ENCODE data around the gene CCDC181.

The CCDC181 gene

DNA sequence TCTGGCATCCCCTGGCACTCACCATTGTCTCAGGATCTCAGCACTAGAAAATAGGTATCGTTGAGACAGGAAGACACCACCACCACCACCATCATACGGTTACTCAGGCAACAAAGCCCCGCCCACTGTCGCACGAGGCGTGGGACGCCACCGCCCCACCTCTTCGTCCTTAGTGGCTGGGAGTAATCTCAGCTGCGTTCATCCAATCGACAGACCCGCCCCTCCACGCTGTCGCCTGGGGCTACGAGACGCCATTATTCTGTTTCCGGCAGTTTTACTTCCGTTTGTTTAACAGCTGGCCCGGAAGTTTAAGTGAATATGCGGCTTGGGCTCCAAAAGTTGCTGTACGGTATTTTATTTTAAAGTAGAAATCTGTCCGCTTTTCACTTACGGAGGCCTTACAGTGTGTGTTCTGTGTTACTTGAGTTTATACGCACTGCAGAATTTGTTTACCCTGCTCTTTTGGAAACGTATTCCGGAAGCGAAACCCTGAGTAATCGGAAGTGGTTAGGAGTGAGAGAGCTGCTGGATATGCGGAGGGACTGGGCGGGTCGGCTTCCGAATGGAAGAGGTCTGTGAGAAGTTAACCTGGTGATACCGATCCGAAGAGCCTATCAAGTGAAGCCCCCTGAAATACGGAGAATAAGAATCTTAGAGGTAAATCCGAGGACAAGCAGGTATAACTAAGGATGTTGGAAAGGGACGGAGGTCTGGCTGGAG lies 59.4 kb downstream of the CCDC181 start, which contains the start of the genes BLZF1 and NME7:
TSS of gene BLZF1 (plus strand) at position 510 of the 720 bp plus-strand sequence. CDS start 1,328 bp downstream, outside the sequence.
TSS of gene NME7 (minus strand) at position 112 of the 720 bp plus-strand sequence. CDS start at position 25, 87 bp downstream.
- peaks cover 12% of the 10 kb centered on the region for H3K36me3 Mint-ChIP-seq (ENCODE audit: low read depth)
- H3K4me1 Mint-ChIP-seq = peaks cover 6% of the 10 kb centered on the region
- DNase-seq = peak; percentile 95
- TF ChIP-seq, protein P1, sequence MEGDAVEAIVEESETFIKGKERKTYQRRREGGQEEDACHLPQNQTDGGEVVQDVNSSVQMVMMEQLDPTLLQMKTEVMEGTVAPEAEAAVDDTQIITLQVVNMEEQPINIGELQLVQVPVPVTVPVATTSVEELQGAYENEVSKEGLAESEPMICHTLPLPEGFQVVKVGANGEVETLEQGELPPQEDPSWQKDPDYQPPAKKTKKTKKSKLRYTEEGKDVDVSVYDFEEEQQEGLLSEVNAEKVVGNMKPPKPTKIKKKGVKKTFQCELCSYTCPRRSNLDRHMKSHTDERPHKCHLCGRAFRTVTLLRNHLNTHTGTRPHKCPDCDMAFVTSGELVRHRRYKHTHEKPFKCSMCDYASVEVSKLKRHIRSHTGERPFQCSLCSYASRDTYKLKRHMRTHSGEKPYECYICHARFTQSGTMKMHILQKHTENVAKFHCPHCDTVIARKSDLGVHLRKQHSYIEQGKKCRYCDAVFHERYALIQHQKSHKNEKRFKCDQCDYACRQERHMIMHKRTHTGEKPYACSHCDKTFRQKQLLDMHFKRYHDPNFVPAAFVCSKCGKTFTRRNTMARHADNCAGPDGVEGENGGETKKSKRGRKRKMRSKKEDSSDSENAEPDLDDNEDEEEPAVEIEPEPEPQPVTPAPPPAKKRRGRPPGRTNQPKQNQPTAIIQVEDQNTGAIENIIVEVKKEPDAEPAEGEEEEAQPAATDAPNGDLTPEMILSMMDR (IDR thresholded peaks at IDR 0.05) = no peak
- H3K9me3 Mint-ChIP-seq = no peaks in the 10 kb centered on the region
- H3K27ac Mint-ChIP-seq = no peak within 1 kb of the TSS
- H3K27me3 Mint-ChIP-seq (ENCODE audit: low read depth, poor library complexity) = no peaks in the 10 kb centered on the region
- H3K4me3 Mint-ChIP-seq = no peak within 1 kb of the TSS

DNA sequence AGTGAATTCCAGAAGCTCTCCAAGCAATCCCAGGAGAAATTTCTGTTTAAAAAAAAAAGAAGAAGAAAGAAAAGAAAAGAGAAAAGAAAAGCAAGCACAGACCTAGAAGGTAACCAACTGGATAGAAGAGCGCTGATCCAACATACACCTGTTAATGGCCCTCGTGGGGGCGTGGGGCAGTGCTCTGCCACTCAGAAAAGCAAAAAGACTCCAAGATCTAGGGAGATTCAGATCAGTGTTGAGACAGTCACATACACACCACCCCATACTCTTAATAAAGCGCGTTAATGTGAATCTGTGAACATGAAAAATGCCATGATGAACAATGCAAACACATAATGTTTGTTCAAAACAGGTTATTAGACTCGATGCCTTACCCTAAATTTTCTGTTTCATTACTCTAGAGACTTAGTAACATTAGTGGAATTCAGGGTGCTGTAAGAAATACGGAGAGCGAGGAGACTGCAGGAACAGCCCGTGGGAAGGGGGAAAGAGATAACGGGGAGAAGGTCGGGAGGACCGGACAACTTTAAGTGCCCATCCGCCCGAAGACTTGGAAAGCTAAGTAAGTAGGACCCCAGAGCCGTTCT lies 60.1 kb downstream of the CCDC181 start:
- Mint-ChIP-seq H3K27me3 (ENCODE audit: low read depth, poor library complexity) (no peaks in the 10 kb centered on the region), H3K27ac (no peak overlapping the region), H3K9me3 (no peaks in the 10 kb centered on the region), H3K36me3 (ENCODE audit: low read depth) (peaks cover 11% of the 10 kb centered on the region), H3K4me3 (no peak overlapping the region), H3K4me1 (peaks cover 6% of the 10 kb centered on the region)
- no peak for DNase-seq
- TF ChIP-seq, protein P1 (IDR thresholded peaks at IDR 0.05) = no peak

DNA sequence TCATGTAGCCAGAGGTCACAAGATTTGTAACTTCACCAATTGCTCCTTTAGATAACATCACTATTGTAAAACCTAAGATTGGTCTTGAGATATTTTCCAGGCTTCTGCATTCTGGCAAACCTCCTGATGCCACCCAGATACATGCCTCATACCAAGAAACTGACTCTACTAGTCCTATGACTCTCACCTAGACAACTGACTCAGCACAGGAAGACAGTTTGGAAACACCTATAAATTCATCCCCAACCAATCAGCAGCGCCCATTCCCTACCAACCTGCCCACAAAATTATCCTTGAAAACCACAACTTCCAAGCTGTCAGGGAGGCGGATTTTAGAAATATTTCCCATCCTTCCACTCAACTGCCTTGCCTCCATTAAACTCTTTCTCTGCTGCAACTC lies 62.3 kb downstream of the CCDC181 start:
- H3K27ac Mint-ChIP-seq = no peak overlapping the region
- TF ChIP-seq, protein P1 (IDR thresholded peaks at IDR 0.05) = no peak
- no peak for DNase-seq
- H3K4me3 Mint-ChIP-seq = peak overlapping the region; percentile 24
- H3K4me1 Mint-ChIP-seq = peaks cover 3% of the 10 kb centered on the region
- peaks cover 2% of the 10 kb centered on the region for H3K36me3 Mint-ChIP-seq (ENCODE audit: low read depth)
- no peaks in the 10 kb centered on the region for H3K27me3 Mint-ChIP-seq (ENCODE audit: low read depth, poor library complexity)
- no peaks in the 10 kb centered on the region for H3K9me3 Mint-ChIP-seq

DNA sequence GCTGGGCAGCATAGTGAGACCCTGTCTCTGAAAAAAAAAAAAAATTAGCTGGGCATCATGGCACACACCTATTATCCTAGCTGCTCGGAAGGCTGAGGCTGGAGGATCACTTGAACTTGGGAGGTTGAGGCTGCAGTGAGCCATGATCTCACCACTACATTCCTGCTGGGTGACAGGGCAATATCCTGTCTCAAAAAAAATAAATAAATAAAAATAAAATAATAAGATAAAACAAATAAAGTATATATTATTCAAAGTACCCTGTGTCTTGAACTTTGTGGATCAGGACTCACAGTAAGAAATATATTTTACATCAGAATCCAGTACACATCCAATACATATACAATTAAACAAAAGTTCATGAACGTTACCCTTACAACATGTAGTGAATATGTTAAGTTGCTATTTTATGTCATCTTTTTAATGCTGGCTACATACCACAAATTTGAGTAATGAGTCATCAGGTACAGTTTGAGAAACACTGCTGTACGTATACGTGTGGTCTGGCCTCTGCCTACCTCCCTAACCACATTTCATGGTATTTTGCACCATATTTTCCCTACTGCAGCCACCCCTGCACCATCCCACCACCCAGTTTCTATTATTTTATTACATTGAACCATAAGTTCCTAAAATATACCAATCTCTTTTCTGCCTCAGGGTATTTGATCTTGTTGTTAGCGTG lies 64.1 kb downstream of the CCDC181 start:
- Mint-ChIP-seq H3K36me3 (ENCODE audit: low read depth) (no peaks in the 10 kb centered on the region), H3K9me3 (no peaks in the 10 kb centered on the region), H3K4me3 (no peak overlapping the region), H3K27ac (no peak overlapping the region), H3K4me1 (no peaks in the 10 kb centered on the region), H3K27me3 (ENCODE audit: low read depth, poor library complexity) (no peaks in the 10 kb centered on the region)
- TF ChIP-seq, protein P1 (IDR thresholded peaks at IDR 0.05) = no peak
- DNase-seq = no peak

DNA sequence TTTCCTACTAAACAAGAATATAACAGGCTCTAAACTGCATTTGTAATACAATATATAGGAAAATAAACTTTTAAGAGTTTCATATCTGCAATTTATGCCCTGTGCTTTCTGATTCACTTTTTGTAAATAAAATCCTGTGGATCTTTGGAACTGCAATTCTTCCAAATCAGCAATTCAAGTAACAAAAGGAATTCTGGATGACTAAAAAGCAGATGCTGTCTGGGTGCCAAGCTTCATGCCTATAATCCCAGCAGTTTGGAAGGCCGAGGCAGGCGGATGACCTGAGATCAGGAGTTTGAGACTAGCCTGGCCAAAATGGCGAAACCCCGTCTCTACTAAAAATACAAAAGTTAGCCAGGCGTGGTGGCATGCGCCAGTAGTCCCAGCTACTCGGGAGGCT lies 66.0 kb downstream of the CCDC181 start:
- Mint-ChIP-seq H3K4me1 (no peaks in the 10 kb centered on the region), H3K9me3 (no peaks in the 10 kb centered on the region), H3K36me3 (ENCODE audit: low read depth) (no peaks in the 10 kb centered on the region), H3K4me3 (no peak overlapping the region), H3K27me3 (ENCODE audit: low read depth, poor library complexity) (no peaks in the 10 kb centered on the region), H3K27ac (no peak overlapping the region)
- no peak for DNase-seq
- TF ChIP-seq, protein P1 (IDR thresholded peaks at IDR 0.05) = no peak

Data from nephron progenitor cell (in vitro differentiated cells).